Measurements from ENCODE around the gene LIMK2.

- TF ChIP-seq EZH2 (IDR thresholded peaks at IDR 0.05; ENCODE audit: low read length, unreplicated experiment) = no peak
- TF ChIP-seq, protein P1, sequence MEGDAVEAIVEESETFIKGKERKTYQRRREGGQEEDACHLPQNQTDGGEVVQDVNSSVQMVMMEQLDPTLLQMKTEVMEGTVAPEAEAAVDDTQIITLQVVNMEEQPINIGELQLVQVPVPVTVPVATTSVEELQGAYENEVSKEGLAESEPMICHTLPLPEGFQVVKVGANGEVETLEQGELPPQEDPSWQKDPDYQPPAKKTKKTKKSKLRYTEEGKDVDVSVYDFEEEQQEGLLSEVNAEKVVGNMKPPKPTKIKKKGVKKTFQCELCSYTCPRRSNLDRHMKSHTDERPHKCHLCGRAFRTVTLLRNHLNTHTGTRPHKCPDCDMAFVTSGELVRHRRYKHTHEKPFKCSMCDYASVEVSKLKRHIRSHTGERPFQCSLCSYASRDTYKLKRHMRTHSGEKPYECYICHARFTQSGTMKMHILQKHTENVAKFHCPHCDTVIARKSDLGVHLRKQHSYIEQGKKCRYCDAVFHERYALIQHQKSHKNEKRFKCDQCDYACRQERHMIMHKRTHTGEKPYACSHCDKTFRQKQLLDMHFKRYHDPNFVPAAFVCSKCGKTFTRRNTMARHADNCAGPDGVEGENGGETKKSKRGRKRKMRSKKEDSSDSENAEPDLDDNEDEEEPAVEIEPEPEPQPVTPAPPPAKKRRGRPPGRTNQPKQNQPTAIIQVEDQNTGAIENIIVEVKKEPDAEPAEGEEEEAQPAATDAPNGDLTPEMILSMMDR (conservative IDR thresholded peaks at IDR 0.05; ENCODE audit: low read depth, low read length) = no peak
These were observed 626 bp upstream of the LIMK2 start for GRCh38 chr22:31211482-31211861.

Measured in PC-3 (cell line).